H1 (cell line): Measurements from ENCODE around the gene TCF7L1. TPM values are rescaled to one million over a fixed set of nuclear protein-coding genes. Genes with fewer than 3 reads are reported as not detected.

Experiments
- CTCF ChIA-PET: fragments of 300-600 bp; sonication (Branson Sonifier 250); formaldehyde crosslinking; loops from one replicate; lab custom pipeline; 2021; ENCODE audit not compliant: partially characterized antibody; lab: Charles Lee
- POLR2A ChIA-PET: fragments of 300-600 bp; sonication (Branson Sonifier 250); formaldehyde crosslinking; loops from one replicate; lab custom pipeline; 2021; ENCODE audit warnings: inconsistent platforms; ENCODE audit not compliant: partially characterized antibody; lab: Charles Lee
- DNase-seq, 2 experiments: peaks; one replicate each; pipeline versions ENCODE4 v3.0.0 to v3.0.0-alpha.2; 2010 to 2022; ENCODE audit warnings: low spot score in 2 of 2, low read depth in 1 of 2, mixed read lengths in 1 of 2
- FAIRE-seq: peaks from 2 replicates; lab custom pipeline; 2011; peaks lifted over from hg19 to GRCh38; lab: Jason Lieb, UNC
- H2AFZ ChIP-seq: 2 replicates; pipeline ENCODE4 v1.8.1; 2012; ENCODE audit warnings: low read length, inconsistent platforms
- H2AK5ac ChIP-seq: 2 replicates; pipeline ENCODE4 v1.6.1; 2013; ENCODE audit warnings: low read depth, low read length
- H2BK120ac ChIP-seq: replicated peaks from 2 replicates; pipeline ENCODE3; 2013; ENCODE audit warnings: low read depth, low read length, inconsistent platforms
- H2BK12ac ChIP-seq: 2 replicates; pipeline ENCODE4 v1.6.1; 2013; ENCODE audit warnings: low read depth, low read length
- H2BK15ac ChIP-seq: 2 replicates; pipeline ENCODE4 v1.6.1; 2013; ENCODE audit warnings: low read length
- H2BK20ac ChIP-seq: 2 replicates; pipeline ENCODE4 v1.6.1; 2013; ENCODE audit warnings: low read length
- H2BK5ac ChIP-seq: 2 replicates; pipeline ENCODE4 v1.6.1; 2013; ENCODE audit warnings: low read depth, low read length
- H3K14ac ChIP-seq: 2 replicates; pipeline ENCODE4 v1.6.1; 2013; ENCODE audit warnings: inconsistent platforms; ENCODE audit not compliant: insufficient read length
- H3K18ac ChIP-seq: 2 replicates; pipeline ENCODE4 v1.6.1; 2013; ENCODE audit warnings: low read length; ENCODE audit errors: extremely low read depth
- H3K23ac ChIP-seq: 2 replicates; pipeline ENCODE4 v1.6.1; 2013; ENCODE audit warnings: inconsistent platforms; ENCODE audit not compliant: insufficient read length
- H3K23me2 ChIP-seq: 2 replicates; pipeline ENCODE4 v1.6.1; 2013; ENCODE audit warnings: low read depth, low read length
- H3K27ac ChIP-seq: 2 replicates; pipeline ENCODE4 v1.6.1; 2011; ENCODE audit warnings: low read depth, low read length, inconsistent platforms
- H3K27me3 ChIP-seq, 4 experiments: replicated peaks in 1 of 4; 1 replicate in 1 of 4; 2 replicates in 3 of 4; pipeline versions ENCODE4 v1.6.1 to v1.8.1; 2011 to 2013; ENCODE audit warnings: low read length in 3 of 4, mild to moderate bottlenecking in 3 of 4, inconsistent platforms in 2 of 4, mixed read lengths in 2 of 4, moderate library complexity in 1 of 4; ENCODE audit not compliant: control insufficient read depth in 3 of 4, insufficient read depth in 3 of 4; ENCODE audit errors: extremely low read depth in 1 of 4
- H3K36me3 ChIP-seq, 4 experiments: 2 replicates each; pipeline versions ENCODE4 v1.6.1 to v1.8.1; 2011 to 2013; ENCODE audit warnings: mild to moderate bottlenecking in 4 of 4, low read length in 3 of 4, moderate library complexity in 2 of 4, control low read depth in 1 of 4, inconsistent platforms in 1 of 4; ENCODE audit not compliant: insufficient read depth in 4 of 4, control insufficient read depth in 2 of 4
- H3K4ac ChIP-seq: replicated peaks from 2 replicates; pipeline ENCODE3; 2013; ENCODE audit warnings: low read length, low read depth, mixed read lengths, inconsistent platforms; ENCODE audit not compliant: insufficient read length
- H3K4me1 ChIP-seq, 4 experiments: replicated peaks in 1 of 4; 1 replicate in 1 of 4; 2 replicates in 3 of 4; pipeline versions ENCODE4 v1.6.1 to v1.8.1; 2011 to 2013; ENCODE audit warnings: low read length in 3 of 4, inconsistent platforms in 2 of 4, mixed read lengths in 1 of 4; ENCODE audit not compliant: insufficient read depth in 4 of 4, control insufficient read depth in 3 of 4
- H3K4me2 ChIP-seq, 2 experiments: 2 replicates each; pipeline versions ENCODE4 v1.6.1 to v1.8.1; 2011 to 2013; ENCODE audit warnings: low read depth in 2 of 2, low read length in 2 of 2, control low read depth in 1 of 2, inconsistent platforms in 1 of 2, mild to moderate bottlenecking in 1 of 2; ENCODE audit not compliant: insufficient read depth in 1 of 2
- H3K4me3 ChIP-seq, 4 experiments: fragments of 200-600, 300-600 bp in 1 of 4; sonication (generic), shearing (Covaris generic), sonication (Bioruptor Twin) in 1 of 4; 2 replicates each; pipeline versions ENCODE4 v1.5.1 to v1.8.1; 2011 to 2016; ENCODE audit warnings: low read length in 4 of 4, low read depth in 3 of 4, control low read depth in 2 of 4, inconsistent platforms in 2 of 4, mild to moderate bottlenecking in 2 of 4, mixed read lengths in 1 of 4, moderate library complexity in 1 of 4; ENCODE audit not compliant: insufficient read depth in 2 of 4; ENCODE audit errors: extremely low read depth in 1 of 4
- H3K56ac ChIP-seq: replicated peaks from 2 replicates; pipeline ENCODE3; 2013; ENCODE audit warnings: low read depth, mild to moderate bottlenecking, mixed read lengths, low read length, inconsistent platforms; ENCODE audit not compliant: insufficient read length
- H3K79me1 ChIP-seq: 2 replicates; pipeline ENCODE4 v1.6.1; 2013; ENCODE audit warnings: low read depth, low read length, control low read depth
- H3K79me2 ChIP-seq, 2 experiments: 2 replicates each; pipeline versions ENCODE4 v1.6.1 to v1.8.1; 2012 to 2013; ENCODE audit warnings: low read length in 2 of 2, mild to moderate bottlenecking in 2 of 2, inconsistent platforms in 1 of 2; ENCODE audit not compliant: insufficient read depth in 2 of 2, control insufficient read depth in 1 of 2
- H3K9ac ChIP-seq, 4 experiments: replicated peaks in 1 of 4; 1 replicate in 1 of 4; 2 replicates in 3 of 4; pipeline versions ENCODE4 v1.6.1 to v1.8.1; 2011 to 2013; ENCODE audit warnings: low read depth in 3 of 4, low read length in 3 of 4, control low read depth in 2 of 4, mild to moderate bottlenecking in 2 of 4, moderate library complexity in 2 of 4, inconsistent platforms in 1 of 4; ENCODE audit errors: extremely low read depth in 1 of 4
- H3K9me3 ChIP-seq, 2 experiments: 2 replicates each; pipeline versions ENCODE4 v1.6.1 to v1.8.1; 2012 to 2013; ENCODE audit warnings: mild to moderate bottlenecking in 2 of 2, moderate library complexity in 2 of 2, control low read depth in 1 of 2, inconsistent platforms in 1 of 2, low read depth in 1 of 2, low read length in 1 of 2, mixed read lengths in 1 of 2; ENCODE audit not compliant: insufficient read depth in 2 of 2
- H4K20me1 ChIP-seq, 2 experiments: replicated peaks in 1 of 2; 2 replicates each; pipeline versions ENCODE3 to v1.8.1; 2011 to 2013; ENCODE audit warnings: inconsistent platforms in 2 of 2, low read length in 2 of 2, mild to moderate bottlenecking in 1 of 2; ENCODE audit not compliant: insufficient read depth in 2 of 2, control insufficient read depth in 1 of 2
- H4K5ac ChIP-seq: 2 replicates; pipeline ENCODE4 v1.6.1; 2013; ENCODE audit warnings: low read length, low read depth, mixed read lengths, inconsistent platforms; ENCODE audit not compliant: insufficient read length
- H4K8ac ChIP-seq: 2 replicates; pipeline ENCODE4 v1.8.0; 2013; ENCODE audit warnings: mild to moderate bottlenecking, moderate library complexity, low read length, inconsistent platforms; ENCODE audit not compliant: insufficient read depth; ENCODE audit errors: extremely low read depth
- H4K91ac ChIP-seq: replicated peaks from 2 replicates; pipeline ENCODE3; 2013; ENCODE audit warnings: low read length, mixed read lengths, inconsistent platforms; ENCODE audit not compliant: insufficient read length
- CBX8 ChIP-seq: fragments of 300-800, 300-1000 bp; sonication (generic); IDR thresholded peaks from 2 replicates; pipeline ENCODE4 v1.7.1; 2016; ENCODE audit warnings: low read depth, low read length, borderline replicate concordance
- JUND ChIP-seq: IDR thresholded peaks from 2 replicates; pipeline ENCODE4 v1.6.1; 2011; ENCODE audit warnings: mild to moderate bottlenecking, improper control_type of control experiment, low read length
- NANOG ChIP-seq: IDR thresholded peaks from 2 replicates; pipeline ENCODE4 v1.6.1; 2011; ENCODE audit warnings: low read length, low read depth, mild to moderate bottlenecking, inconsistent platforms; ENCODE audit not compliant: insufficient read depth, poor library complexity, severe bottlenecking
- PHF8 ChIP-seq: fragments of 200-600 bp; sonication (generic); conservative IDR thresholded peaks from 2 replicates; pipeline ENCODE4 v1.7.1; 2012; ENCODE audit warnings: low read depth, mild to moderate bottlenecking, inconsistent platforms, low read length, moderate library complexity
- POLR2A ChIP-seq, 2 experiments: IDR thresholded peaks; 1 replicate in 1 of 2; 2 replicates in 1 of 2; pipeline ENCODE4 v1.6.1; 2011; ENCODE audit warnings: low read depth in 2 of 2, low read length in 2 of 2, mild to moderate bottlenecking in 2 of 2; ENCODE audit errors: control extremely low read depth in 1 of 2
- TEAD4 ChIP-seq: IDR thresholded peaks from 2 replicates; pipeline ENCODE4 v1.6.1; 2012; ENCODE audit warnings: low read depth, low read length, inconsistent platforms, mixed read lengths
- WGBS, 2 experiments: shearing (Covaris generic) in 1 of 2; methylation state at CpG; one replicate each; pipeline versions ENCODE4 v1.1.6 to v1.1.7; 2013 to 2015; ENCODE audit warnings: low lambda C conversion rate in 2 of 2, mixed read lengths in 2 of 2, inconsistent platforms in 1 of 2, low coverage in 1 of 2, missing lambda C conversion rate in 1 of 2; ENCODE audit not compliant: insufficient replicate concordance in 2 of 2, insufficient coverage in 1 of 2, insufficient read length in 1 of 2; ENCODE audit errors: extremely low coverage in 1 of 2, missing lambda C conversion rate in 1 of 2; 5-methylcytosine and 5-hydroxymethylcytosine counted together
- polyA plus RNA-seq, 7 experiments: library from polyadenylated mRNA; depleted of rRNA in 3 of 7; stranded (reverse) in 5 of 7; unstranded in 2 of 7; fragments of >200 nt in 5 of 7; fragments of 200-250 nt in 2 of 7; gene quantifications; 1 replicate in 5 of 7; 2 replicates in 1 of 7; 4 replicates in 1 of 7; pipeline versions ENCODE4 v1.2.1 to v1.2.3, GENCODE V29; 2011 to 2013; ENCODE audit warnings: missing spikeins in 2 of 7, mixed read lengths in 2 of 7
- total RNA-seq: library from RNA; stranded (reverse); fragmentation: NEBNext Ultra II Directional; extraction: Animal tissue kit (Norgen Biotek cat#: 25700); gene quantifications from 2 replicates; pipeline ENCODE4 v1.2.1, GENCODE V29; 2021

Gene TCF7L1
- total and polyA plus RNA-seq, 2 of the 8 experiments (the other 6 are each of a cell fraction or from before 2014, with no cell fraction given): 27.5 to 108 TPM

DNA sequence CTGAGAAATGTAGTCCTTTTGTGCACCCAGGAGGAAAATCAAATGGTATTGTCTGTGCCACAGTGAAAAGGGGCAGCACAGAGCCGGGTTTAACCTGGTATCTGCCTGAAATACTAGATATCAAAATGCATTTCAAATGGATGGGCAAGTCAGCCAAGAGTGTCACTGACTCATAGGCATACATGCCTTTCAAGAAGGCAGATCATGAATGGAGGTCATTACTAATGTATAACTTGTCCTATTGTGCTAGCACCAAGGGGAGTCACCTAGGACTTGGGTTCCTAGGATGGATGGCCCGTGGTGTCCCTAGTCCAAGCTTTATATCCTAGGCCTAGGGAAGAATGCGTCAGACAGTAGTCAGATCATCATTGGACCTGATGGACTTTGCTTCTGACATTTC, 49.9 kb downstream of the TCF7L1 start:
- CTCF ChIA-PET: interaction anchor here (1.1 to 15.2 kb wide), 16 partner anchors 12 to 116 kb away, joined by 3 to 218 read pairs (median 20); partner anchors contain the start of gene TCF7L1
- no peak overlapping the region for H2AK5ac ChIP-seq
- no peak for DNase-seq
- no peak overlapping the region for H4K8ac ChIP-seq
- H3K4me3 ChIP-seq: no peak overlapping the region
- H2BK15ac ChIP-seq: no peak overlapping the region
- peaks cover 27% of the 10 kb centered on the region for H3K79me1 ChIP-seq
- H2BK12ac ChIP-seq: no peak overlapping the region
- no peak overlapping the region for H2BK5ac ChIP-seq
- H3K27ac ChIP-seq: no peak overlapping the region
- peaks cover 41 to 54% of the 10 kb centered on the region in 2 experiments for H4K20me1 ChIP-seq
- peaks cover 23 to 41% (median 27%) of the 10 kb centered on the region in 4 experiments for H3K4me1 ChIP-seq
- no peak overlapping the region for H3K4ac ChIP-seq
- no peak overlapping the region for H2BK120ac ChIP-seq
- H3K4me2 ChIP-seq: no peak overlapping the region
- H3K14ac ChIP-seq: no peak overlapping the region
- H2AFZ ChIP-seq: no peak overlapping the region
- no peak overlapping the region for H4K91ac ChIP-seq
- no peak overlapping the region for H3K18ac ChIP-seq
- no peaks in the 10 kb centered on the region for H3K27me3 ChIP-seq
- TF ChIP-seq CBX8: no peak
- TF ChIP-seq TEAD4: no peak
- no peak for TF ChIP-seq PHF8
- TF ChIP-seq POLR2A (IDR thresholded peaks at IDR 0.05; ENCODE audit: control extremely low read depth in 1 of 2, low read depth in 2 of 2, low read length in 2 of 2): no peak
- no peak for TF ChIP-seq NANOG
- no peak for TF ChIP-seq JUND
- no peak overlapping the region for H4K5ac ChIP-seq
- no peak overlapping the region for H3K56ac ChIP-seq
- H3K9ac ChIP-seq: no peak overlapping the region
- H3K23ac ChIP-seq: no peak overlapping the region
- POLR2A ChIA-PET: interaction anchor here (1.0 to 2.1 kb wide), 5 partner anchors 12 to 73 kb away, joined by 3 to 7 read pairs (median 4); partner anchors contain the start of gene TCF7L1
- peaks cover 14 to 96% of the 10 kb centered on the region in 2 experiments for H3K79me2 ChIP-seq
- peaks cover 2 to 5% (median 3%) of the 10 kb centered on the region in 4 experiments; a peak in 3 of 8 replicates for H3K36me3 ChIP-seq
- H3K23me2 ChIP-seq: no peaks in the 10 kb centered on the region
- WGBS, 2 experiments: 94% methylated on average over 3 of the region's 3 CpGs; no CpG with 5 or more reads in 1 of the 2 experiments
- H3K9me3 ChIP-seq: no peaks in the 10 kb centered on the region
- no peak overlapping the region for H2BK20ac ChIP-seq
- FAIRE-seq: no peak
